ENCODE results near the gene SNX25. TPM values are rescaled to one million over a fixed set of nuclear protein-coding genes. Genes with fewer than 3 reads are reported as not detected.

The SNX25 gene
- total RNA-seq, 1 experiment from 2014 or later: 3.5 TPM

DNA sequence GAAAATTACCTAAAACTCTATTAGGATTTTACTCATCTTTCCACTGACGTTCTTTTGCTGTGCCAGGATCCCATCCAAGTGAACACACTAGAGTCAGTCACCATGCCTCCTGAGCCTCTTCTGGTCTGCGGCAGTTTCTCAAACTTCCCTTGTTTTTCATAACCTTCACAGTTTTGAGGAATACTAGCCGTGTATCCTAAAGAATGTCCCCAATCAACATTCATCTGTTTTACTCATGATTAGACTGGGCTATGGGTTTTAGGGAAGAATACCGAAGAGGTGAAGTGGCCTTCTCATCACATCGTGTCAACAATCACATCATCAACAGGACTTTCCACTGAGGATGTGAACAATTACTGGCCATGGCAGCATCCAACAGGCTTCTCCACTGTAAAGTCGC, 181.5 kb downstream of the SNX25 start:
- TF ChIP-seq CTCF (conservative IDR thresholded peaks at IDR 0.05; ENCODE audit: low read depth, low read length) (no peak), EZH2 (IDR thresholded peaks at IDR 0.05; ENCODE audit: borderline replicate concordance, low read depth, low read length, poor library complexity, severe bottlenecking) (no peak)
- ChIA-PET POLR2A (ENCODE audit: low non-redundant PET) (no interaction called here), CTCF (no interaction called here)
- no peaks in the 10 kb centered on the region for H3K27me3 ChIP-seq (replicated peaks; ENCODE audit: insufficient read depth, low read depth, low read length, poor library complexity)
- H3K9me3 ChIP-seq (ENCODE audit: low read depth, low read length, poor library complexity, severe bottlenecking): no peaks in the 10 kb centered on the region
- no TSS peak for BruUV-seq (replicated peaks)
- DNase-seq (ENCODE audit: low spot score): no peak
- H3K4me1 ChIP-seq (ENCODE audit: insufficient read depth, low read length, poor library complexity, severe bottlenecking): peaks cover 11% of the 10 kb centered on the region
- H3K27ac ChIP-seq (ENCODE audit: low read depth, low read length, poor library complexity, severe bottlenecking): no peak overlapping the region
- intact Hi-C loops (cut with micrococcal nuclease; ENCODE audit: unreplicated experiment): no loop called here
- H3K4me3 ChIP-seq (ENCODE audit: low read depth, low read length, poor library complexity, severe bottlenecking): no peak overlapping the region
- H3K36me3 ChIP-seq (ENCODE audit: insufficient read depth, low read length, poor library complexity, severe bottlenecking): no peaks in the 10 kb centered on the region

DNA sequence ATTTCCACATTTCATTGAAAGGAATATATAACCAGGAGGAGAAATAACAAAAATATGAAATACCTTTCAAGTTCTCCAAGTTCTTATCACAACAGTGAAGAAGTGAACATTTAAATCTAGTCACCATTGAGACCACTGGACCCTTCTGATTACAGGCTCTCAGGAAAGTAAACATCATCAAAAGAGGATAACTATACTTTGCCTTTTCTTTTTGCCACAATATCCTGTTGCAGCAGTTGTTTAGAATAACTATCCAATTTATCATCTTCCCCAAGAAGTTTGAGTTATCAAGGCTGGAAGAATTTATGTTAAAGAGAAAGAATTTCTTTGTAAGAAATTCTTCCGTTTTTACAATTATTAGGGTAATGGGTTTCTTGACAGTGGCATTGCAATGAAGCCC, 182.8 kb downstream of the SNX25 start:
- ChIA-PET CTCF (no interaction called here), POLR2A (ENCODE audit: low non-redundant PET) (no interaction called here)
- intact Hi-C loops (cut with micrococcal nuclease; ENCODE audit: unreplicated experiment): no loop called here

GRCh38 chr4:185394568-185395237, 185.3 kb downstream of the SNX25 start:
- H3K4me1 ChIP-seq (ENCODE audit: insufficient read depth, low read length, poor library complexity, severe bottlenecking): peaks cover 18% of the 10 kb centered on the region
- ChIA-PET POLR2A (ENCODE audit: low non-redundant PET) (no interaction called here), CTCF (no interaction called here)
- peak overlapping the region; percentile 62 for H3K4me3 ChIP-seq (ENCODE audit: low read depth, low read length, poor library complexity, severe bottlenecking)
- intact Hi-C loops (cut with micrococcal nuclease; ENCODE audit: unreplicated experiment): loop anchor here (5.0 kb wide), 1 partner anchor 187 kb away; the partner anchor contains the start of gene SNX25
- no peaks in the 10 kb centered on the region for H3K27me3 ChIP-seq (replicated peaks; ENCODE audit: insufficient read depth, low read depth, low read length, poor library complexity)
- BruUV-seq (replicated peaks): TSS peak; percentile 43
- H3K27ac ChIP-seq (ENCODE audit: low read depth, low read length, poor library complexity, severe bottlenecking): no peak overlapping the region
- no peaks in the 10 kb centered on the region for H3K36me3 ChIP-seq (ENCODE audit: insufficient read depth, low read length, poor library complexity, severe bottlenecking)
- TF ChIP-seq EZH2 (IDR thresholded peaks at IDR 0.05; ENCODE audit: borderline replicate concordance, low read depth, low read length, poor library complexity, severe bottlenecking) (no peak), CTCF (conservative IDR thresholded peaks at IDR 0.05; ENCODE audit: low read depth, low read length) (no peak)
- DNase-seq (ENCODE audit: low spot score): no peak
- H3K9me3 ChIP-seq (ENCODE audit: low read depth, low read length, poor library complexity, severe bottlenecking): no peaks in the 10 kb centered on the region

More for the DNA sequence above, 182.8 kb downstream of the SNX25 start:
- no TSS peak for BruUV-seq (replicated peaks)
- H3K4me1 ChIP-seq (ENCODE audit: insufficient read depth, low read length, poor library complexity, severe bottlenecking): peaks cover 15% of the 10 kb centered on the region
- H3K36me3 ChIP-seq (ENCODE audit: insufficient read depth, low read length, poor library complexity, severe bottlenecking): no peaks in the 10 kb centered on the region
- no peaks in the 10 kb centered on the region for H3K27me3 ChIP-seq (replicated peaks; ENCODE audit: insufficient read depth, low read depth, low read length, poor library complexity)
- H3K4me3 ChIP-seq (ENCODE audit: low read depth, low read length, poor library complexity, severe bottlenecking): no peak overlapping the region
- H3K27ac ChIP-seq (ENCODE audit: low read depth, low read length, poor library complexity, severe bottlenecking): no peak overlapping the region
- TF ChIP-seq EZH2 (IDR thresholded peaks at IDR 0.05; ENCODE audit: borderline replicate concordance, low read depth, low read length, poor library complexity, severe bottlenecking) (no peak), CTCF (conservative IDR thresholded peaks at IDR 0.05; ENCODE audit: low read depth, low read length) (no peak)
- no peak for DNase-seq (ENCODE audit: low spot score)
- no peaks in the 10 kb centered on the region for H3K9me3 ChIP-seq (ENCODE audit: low read depth, low read length, poor library complexity, severe bottlenecking)

Data from A673 (cell line).